IMR-90 (cell line): Measurements from ENCODE around the gene MYH9. TPM values are rescaled to one million over a fixed set of nuclear protein-coding genes. Genes with fewer than 3 reads are reported as not detected.
A peak's percentile ranks its signal among the peaks of the same experiment; 100 is the strongest.

Source experiments
- ATAC-seq: fragments of 200-7000 bp; cut with Tn5 transposase; 2 replicates; pipeline ENCODE4 v1.9.1; 2020; ENCODE audit warnings: low read depth, mild to moderate bottlenecking, moderate library complexity
- BruUV-seq: library from RNA; stranded (reverse); fragments of 400-500 nt; replicated peaks from 2 replicates; lab custom pipeline; 2021; lab: Mats Ljungman, UMichigan
- CTCF ChIA-PET: fragments of 300-600 bp; formaldehyde crosslinking; extraction: SDS; loops from one replicate; lab custom pipeline; 2021; ENCODE audit warnings: antibody characterized with exemption; lab: Yijun Ruan, JAX
- POLR2A ChIA-PET: fragments of 300-600 bp; sonication (Branson Sonifier 250); formaldehyde crosslinking; loops from one replicate; lab custom pipeline; 2022; ENCODE audit warnings: antibody characterized with exemption; ENCODE audit not compliant: unreplicated experiment; lab: Charles Lee
- DNase-seq: peaks from one replicate; pipeline ENCODE4 v3.0.0; 2013
- H2AFZ ChIP-seq: replicated peaks from 2 replicates; pipeline ENCODE3; 2013; ENCODE audit warnings: low read length, mild to moderate bottlenecking; ENCODE audit not compliant: poor library complexity
- H2AK5ac ChIP-seq: 2 replicates; pipeline ENCODE4 v1.6.1; 2013; ENCODE audit warnings: low read depth, low read length, inconsistent platforms
- H2AK9ac ChIP-seq: replicated peaks from 2 replicates; pipeline ENCODE3; 2013; ENCODE audit warnings: mild to moderate bottlenecking, low read depth, low read length, moderate library complexity; ENCODE audit not compliant: poor library complexity
- H2BK120ac ChIP-seq: 2 replicates; pipeline ENCODE4 v1.6.1; 2013; ENCODE audit warnings: low read depth, low read length, inconsistent platforms
- H2BK15ac ChIP-seq: 3 replicates; pipeline ENCODE4 v1.6.1; 2013; ENCODE audit warnings: low read depth, low read length, inconsistent platforms
- H2BK20ac ChIP-seq: 2 replicates; pipeline ENCODE4 v1.6.1; 2013; ENCODE audit warnings: low read depth, mild to moderate bottlenecking, inconsistent platforms, low read length, moderate library complexity
- H2BK5ac ChIP-seq: 2 replicates; pipeline ENCODE4 v1.6.1; 2013; ENCODE audit warnings: mild to moderate bottlenecking, low read depth, low read length, inconsistent platforms; ENCODE audit not compliant: poor library complexity, severe bottlenecking
- H3K14ac ChIP-seq: replicated peaks from 2 replicates; pipeline ENCODE4 v1.6.1; 2013; ENCODE audit warnings: low read depth, low read length, inconsistent platforms
- H3K18ac ChIP-seq: 2 replicates; pipeline ENCODE4 v1.6.1; 2013; ENCODE audit warnings: low read depth, low read length, control low read depth
- H3K23ac ChIP-seq: 2 replicates; pipeline ENCODE4 v1.6.1; 2013; ENCODE audit warnings: low read depth, low read length, inconsistent platforms
- H3K27ac ChIP-seq: 2 replicates; pipeline ENCODE4 v1.5.1; 2013; ENCODE audit warnings: mild to moderate bottlenecking, control low read depth, low read length; ENCODE audit not compliant: insufficient read depth
- H3K27me3 ChIP-seq: 2 replicates; pipeline ENCODE4 v1.6.1; 2013; ENCODE audit warnings: low read length; ENCODE audit not compliant: control insufficient read depth, insufficient read depth
- H3K36me3 ChIP-seq: 2 replicates; pipeline ENCODE4 v1.6.1; 2013; ENCODE audit warnings: low read length, mixed read lengths; ENCODE audit not compliant: control insufficient read depth, insufficient read depth
- H3K4ac ChIP-seq: 2 replicates; pipeline ENCODE4 v1.6.1; 2013; ENCODE audit warnings: low read depth, low read length, inconsistent platforms
- H3K4me1 ChIP-seq: 2 replicates; pipeline ENCODE4 v1.6.1; 2013; ENCODE audit warnings: low read length, mixed read lengths; ENCODE audit not compliant: control insufficient read depth, insufficient read depth
- H3K4me2 ChIP-seq: 2 replicates; pipeline ENCODE4 v1.6.1; 2013; ENCODE audit warnings: low read depth, mild to moderate bottlenecking, control low read depth, low read length, moderate library complexity
- H3K4me3 ChIP-seq: 2 replicates; pipeline ENCODE4 v1.5.1; 2013; ENCODE audit warnings: low read depth, mild to moderate bottlenecking, control low read depth, low read length, moderate library complexity; ENCODE audit not compliant: insufficient read depth
- H3K56ac ChIP-seq: 2 replicates; pipeline ENCODE4 v1.6.1; 2013; ENCODE audit warnings: low read length, inconsistent platforms; ENCODE audit not compliant: insufficient read depth; ENCODE audit errors: extremely low read depth
- H3K79me1 ChIP-seq, 2 experiments: 2 replicates each; pipeline ENCODE4 v1.6.1; 2013; ENCODE audit warnings: low read length in 2 of 2, inconsistent platforms in 1 of 2, low read depth in 1 of 2
- H3K9ac ChIP-seq: 2 replicates; pipeline ENCODE4 v1.6.1; 2013; ENCODE audit warnings: low read depth, low read length, control low read depth
- H3K9me1 ChIP-seq: 2 replicates; pipeline ENCODE4 v1.6.1; 2013; ENCODE audit warnings: low read length, inconsistent platforms; ENCODE audit not compliant: insufficient read depth
- H3K9me3 ChIP-seq: 2 replicates; pipeline ENCODE4 v1.6.1; 2013; ENCODE audit warnings: low read length; ENCODE audit not compliant: control insufficient read depth, insufficient read depth
- H4K20me1 ChIP-seq: 2 replicates; pipeline ENCODE4 v1.6.1; 2013; ENCODE audit warnings: low read length, inconsistent platforms; ENCODE audit not compliant: insufficient read depth
- H4K5ac ChIP-seq: 2 replicates; pipeline ENCODE4 v1.6.1; 2013; ENCODE audit warnings: mild to moderate bottlenecking, low read depth, low read length, control low read depth
- H4K8ac ChIP-seq, 2 experiments: 2 replicates each; pipeline ENCODE4 v1.6.1; 2013; ENCODE audit warnings: low read depth in 2 of 2, low read length in 2 of 2, control low read depth in 1 of 2, inconsistent platforms in 1 of 2
- H4K91ac ChIP-seq: 2 replicates; pipeline ENCODE4 v1.6.1; 2013; ENCODE audit warnings: low read depth, low read length, inconsistent platforms; ENCODE audit not compliant: insufficient read depth
- BHLHE40 ChIP-seq: fragments of 150-350 bp; IDR thresholded peaks from 2 replicates; pipeline ENCODE4 v1.6.1; 2016; ENCODE audit warnings: mild to moderate bottlenecking, low read depth, low read length
- CEBPB ChIP-seq: IDR thresholded peaks from 2 replicates; pipeline ENCODE4 v1.6.1; 2012; ENCODE audit warnings: low read depth, low read length, improper control_type of control experiment
- ELK1 ChIP-seq: fragments of 150-350 bp; IDR thresholded peaks from 2 replicates; pipeline ENCODE4 v1.6.1; 2016; ENCODE audit warnings: low read depth, mild to moderate bottlenecking, low read length, moderate library complexity, borderline replicate concordance
- MAZ ChIP-seq: IDR thresholded peaks from 2 replicates; pipeline ENCODE4 v1.6.1; 2012; ENCODE audit warnings: low read depth, mild to moderate bottlenecking, low read length, improper control_type of control experiment, moderate library complexity, borderline replicate concordance
- NFE2L2 ChIP-seq: fragments of 150-350 bp; IDR thresholded peaks from 2 replicates; pipeline ENCODE4 v1.6.1; 2016; ENCODE audit warnings: low read depth, mild to moderate bottlenecking, low read length
- POLR2A ChIP-seq: IDR thresholded peaks from 2 replicates; pipeline ENCODE4 v1.6.1; 2012; ENCODE audit warnings: mild to moderate bottlenecking, low read depth, low read length
- RAD21 ChIP-seq: IDR thresholded peaks from 2 replicates; pipeline ENCODE4 v1.6.1; 2012; ENCODE audit warnings: low read length, improper control_type of control experiment
- RFX5 ChIP-seq: IDR thresholded peaks from 2 replicates; pipeline ENCODE4 v1.8.0; 2012; ENCODE audit warnings: low read depth, mild to moderate bottlenecking, low read length, moderate library complexity
- WGBS, 2 experiments: methylation state at CpG; one replicate each; pipeline versions ENCODE4 v1.1.5 to v1.1.7; 2013; ENCODE audit warnings: missing lambda C conversion rate in 2 of 2; ENCODE audit not compliant: insufficient read length in 1 of 2; ENCODE audit errors: extremely low coverage in 2 of 2; 5-methylcytosine and 5-hydroxymethylcytosine counted together
- dilution Hi-C: fragments of 300-500 bp; cut with HindIII; formaldehyde crosslinking; loops from one replicate; pipeline ENCODE4 v1.14.3; 2018; ENCODE audit warnings: low sequenced_read_pairs; ENCODE audit not compliant: unreplicated experiment
- in situ Hi-C: fragments of 300-500 bp; cut with MboI; formaldehyde crosslinking; loops from 3 replicates; pipeline ENCODE4 v1.14.3; 2019; ENCODE audit warnings: low sequenced_read_pairs, inconsistent platforms, mixed read lengths
- intact Hi-C: fragments of 100-400 bp; cut with micrococcal nuclease; formaldehyde crosslinking; loops from 2 replicates; pipeline ENCODE4 v1.10.0; 2022
- polyA plus RNA-seq, 3 experiments: library from polyadenylated mRNA; depleted of rRNA; stranded (reverse); fragments of >200 nt; gene quantifications; 2 replicates each; pipeline ENCODE4 v1.2.3, GENCODE V29; 2012; ENCODE audit warnings: low replicate concordance in 1 of 3
- total RNA-seq: library from RNA; depleted of rRNA; stranded (reverse); fragments of >200 nt; gene quantifications from 2 replicates; pipeline ENCODE4 v1.2.3, GENCODE V29; 2012

MYH9 gene
- total and polyA plus RNA-seq, 2 of the 4 experiments (the other 2 are of a cell fraction): 475 to 554 TPM

GRCh38 chr22:36323855-36324331 lies 63.9 kb downstream of the MYH9 start:
- dilution Hi-C loops: no loop called here
- Histone ChIP-seq H3K4me3 (no peak overlapping the region), H2AK9ac (peak overlapping the region; percentile 81), H3K14ac (peak overlapping the region; percentile 98), H3K9me3 (no peaks in the 10 kb centered on the region), H4K5ac (peak overlapping the region; percentile 85; the same call in 1 of the 2 replicates), H3K9ac (peak overlapping the region; percentile 62; the same call in 1 of the 2 replicates), H2AFZ (peak overlapping the region; percentile 40), H2BK120ac (peak overlapping the region; percentile 96), H4K8ac (peak overlapping the region; percentile 84 to 95; a peak in 3 of 4 replicates), H3K4me2 (no peak overlapping the region), H3K9me1 (peaks cover 57% of the 10 kb centered on the region), H3K4ac (peak overlapping the region; percentile 100), H3K18ac (peak overlapping the region; percentile 75; the same call in 1 of the 2 replicates), H3K23ac (peak overlapping the region; percentile 99), H2BK20ac (peak overlapping the region; percentile 82), H3K79me1 (peaks cover 42 to 96% of the 10 kb centered on the region in 2 experiments), H4K91ac (peak overlapping the region; percentile 88), H3K36me3 (peaks cover 89% of the 10 kb centered on the region), H2AK5ac (peak overlapping the region; percentile 95), H2BK15ac (no peak overlapping the region), H2BK5ac (peak overlapping the region; percentile 100), H3K4me1 (peaks cover 47% of the 10 kb centered on the region), H3K27ac (peak overlapping the region; percentile 87), H4K20me1 (peaks cover 87% of the 10 kb centered on the region), H3K27me3 (no peaks in the 10 kb centered on the region), H3K56ac (no peak overlapping the region; the same call in 1 of the 2 replicates)
- ChIA-PET POLR2A (interaction anchor here (0.8 kb wide), 1 partner anchor 55 kb away, joined by 3 read pairs; no protein-coding TSS in a partner anchor), CTCF (interaction anchor here (0.7 kb wide), 1 partner anchor 134 kb away, joined by 3 read pairs; no protein-coding TSS in a partner anchor)
- ATAC-seq: peak; percentile 4
- in situ Hi-C loops: no loop called here
- 71% methylated on average over 8 of the region's 21 CpGs; no CpG with 5 or more reads in 1 of the 2 experiments for WGBS, 2 experiments
- no TSS peak for BruUV-seq
- no peak for DNase-seq
- TF ChIP-seq RFX5 (no peak), POLR2A (no peak; the same call in 1 of the 2 replicates), BHLHE40 (no peak), MAZ (no peak), CEBPB (no peak), RAD21 (no peak), ELK1 (no peak), NFE2L2 (no peak)
- intact Hi-C loops: no loop called here
